Activated CD8-positive, alpha-beta T cell treated with anti-CD3 and anti-CD28 coated beads for 36 hours (primary cell): Measurements from ENCODE around the gene RNF150. TPM values are rescaled to one million over a fixed set of nuclear protein-coding genes. Genes with fewer than 3 reads are reported as not detected.
A peak's percentile ranks its signal among the peaks of the same experiment; 100 is the strongest.

Source experiments
- ATAC-seq: fragments of 200-7000 bp; cut with Tn5 transposase; one replicate; pipeline ENCODE4 v1.10.0; 2021; ENCODE audit warnings: mild to moderate bottlenecking, moderate library complexity
- CTCF ChIA-PET: fragments of 350-600 bp; sonication (Branson Sonifier 250); formaldehyde crosslinking; loops from one replicate; lab custom pipeline; 2021; ENCODE audit warnings: antibody characterized with exemption; lab: Charles Lee
- POLR2A ChIA-PET: fragments of 350-600 bp; sonication (Branson Sonifier 250); formaldehyde crosslinking; loops from one replicate; lab custom pipeline; 2021; ENCODE audit warnings: antibody characterized with exemption; lab: Charles Lee
- DNase-seq: peaks from one replicate; pipeline ENCODE4 v3.0.0-alpha.2; 2020
- H3K27ac Mint-ChIP-seq: one replicate; pipeline ENCODE4 v1.8.0; 2021; ENCODE audit warnings: mild to moderate bottlenecking, mixed read lengths
- H3K27me3 Mint-ChIP-seq: one replicate; pipeline ENCODE4 v1.8.0; 2021; ENCODE audit warnings: mixed read lengths
- H3K36me3 Mint-ChIP-seq: one replicate; pipeline ENCODE4 v1.8.0; 2021; ENCODE audit warnings: low read depth, mixed read lengths
- H3K4me1 Mint-ChIP-seq: one replicate; pipeline ENCODE4 v1.8.0; 2021; ENCODE audit warnings: low read depth, mixed read lengths
- H3K4me3 Mint-ChIP-seq: one replicate; pipeline ENCODE4 v1.8.0; 2021; ENCODE audit warnings: mild to moderate bottlenecking, moderate library complexity, mixed read lengths
- H3K9me3 Mint-ChIP-seq: one replicate; pipeline ENCODE4 v1.8.0; 2021; ENCODE audit warnings: mixed read lengths
- intact Hi-C: fragments of 100-400 bp; cut with micrococcal nuclease; formaldehyde crosslinking; loops from one replicate; pipeline ENCODE4 v1.10.0; 2022
- total RNA-seq, 2 experiments: library from RNA; stranded (reverse); gene quantifications; one replicate each; pipeline ENCODE4 v1.2.3, GENCODE V29; 2021
- TF ChIP-seq, protein P1 (sequence below): fragments of 200-600 bp; IDR thresholded peaks from one replicate; pipeline ENCODE4 v1.8.0; 2022; ENCODE audit warnings: antibody characterized with exemption, mild to moderate bottlenecking

The RNF150 gene
- under 1 TPM; 0.09 to 0.43 TPM for total RNA-seq

DNA sequence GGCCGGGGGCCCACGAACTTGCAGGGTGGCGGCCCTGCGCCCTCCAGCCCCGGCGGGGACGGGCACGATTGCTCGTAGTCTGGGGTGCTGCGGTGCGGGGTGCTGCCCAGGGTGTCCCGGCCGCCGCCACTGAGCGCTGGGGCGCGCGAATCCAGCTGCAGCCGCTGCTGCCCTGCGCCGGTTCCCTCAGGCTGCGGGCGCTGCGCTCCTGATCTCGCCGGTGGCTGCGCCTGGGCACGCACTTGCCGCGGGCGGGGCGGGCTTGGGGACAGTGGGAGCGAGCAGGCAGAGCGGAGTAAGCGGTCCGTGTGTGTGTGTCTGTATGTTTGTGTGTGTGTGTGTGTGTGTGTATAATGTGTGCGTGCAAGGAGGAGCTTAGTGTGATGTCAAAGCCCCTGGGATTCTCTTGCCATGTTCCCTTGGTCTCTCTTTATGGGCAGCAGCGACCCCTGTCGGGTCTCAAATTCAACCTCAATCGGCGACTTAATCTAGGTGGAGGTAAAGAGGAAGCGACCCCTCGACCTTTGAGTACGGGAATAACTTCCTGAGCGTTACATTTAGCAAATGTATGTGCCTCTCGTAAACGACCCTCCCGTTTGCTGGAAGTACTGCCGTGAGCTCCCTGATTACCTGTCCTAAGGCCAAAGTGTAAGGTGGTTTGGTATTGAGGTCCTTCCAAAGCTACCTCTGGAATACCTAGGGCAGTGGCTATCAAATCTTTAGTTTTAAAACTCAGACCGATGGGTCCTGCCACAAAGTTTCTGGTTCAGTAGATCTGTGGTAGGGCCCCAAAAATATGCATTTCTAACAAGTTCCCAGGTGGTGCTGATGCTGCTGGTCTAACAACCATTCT, at the start of gene RNF150:
TSS of gene RNF150 (minus strand) at position 324 of the 853 bp plus-strand sequence.
- CTCF ChIA-PET: interaction anchor here (0.6 to 2.9 kb wide), 17 partner anchors 8 to 1680 kb away, joined by 3 to 11 read pairs (median 4); no protein-coding TSS in a partner anchor
- ATAC-seq (peak; percentile 77), DNase-seq (peak; percentile 80)
- TF ChIP-seq, protein P1, sequence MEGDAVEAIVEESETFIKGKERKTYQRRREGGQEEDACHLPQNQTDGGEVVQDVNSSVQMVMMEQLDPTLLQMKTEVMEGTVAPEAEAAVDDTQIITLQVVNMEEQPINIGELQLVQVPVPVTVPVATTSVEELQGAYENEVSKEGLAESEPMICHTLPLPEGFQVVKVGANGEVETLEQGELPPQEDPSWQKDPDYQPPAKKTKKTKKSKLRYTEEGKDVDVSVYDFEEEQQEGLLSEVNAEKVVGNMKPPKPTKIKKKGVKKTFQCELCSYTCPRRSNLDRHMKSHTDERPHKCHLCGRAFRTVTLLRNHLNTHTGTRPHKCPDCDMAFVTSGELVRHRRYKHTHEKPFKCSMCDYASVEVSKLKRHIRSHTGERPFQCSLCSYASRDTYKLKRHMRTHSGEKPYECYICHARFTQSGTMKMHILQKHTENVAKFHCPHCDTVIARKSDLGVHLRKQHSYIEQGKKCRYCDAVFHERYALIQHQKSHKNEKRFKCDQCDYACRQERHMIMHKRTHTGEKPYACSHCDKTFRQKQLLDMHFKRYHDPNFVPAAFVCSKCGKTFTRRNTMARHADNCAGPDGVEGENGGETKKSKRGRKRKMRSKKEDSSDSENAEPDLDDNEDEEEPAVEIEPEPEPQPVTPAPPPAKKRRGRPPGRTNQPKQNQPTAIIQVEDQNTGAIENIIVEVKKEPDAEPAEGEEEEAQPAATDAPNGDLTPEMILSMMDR: no peak
- Mint-ChIP-seq H3K27ac (no peak within 1 kb of the TSS), H3K4me3 (peak within 1 kb of the TSS; percentile 83), H3K36me3 (no peaks in the 10 kb centered on the region), H3K4me1 (no peaks in the 10 kb centered on the region), H3K9me3 (no peaks in the 10 kb centered on the region), H3K27me3 (peaks cover 66% of the 10 kb centered on the region)
- intact Hi-C loops: loop anchor here (1.0 kb wide), 1 partner anchor 272 kb away; no protein-coding TSS in a partner anchor
- POLR2A ChIA-PET: no interaction called here

DNA sequence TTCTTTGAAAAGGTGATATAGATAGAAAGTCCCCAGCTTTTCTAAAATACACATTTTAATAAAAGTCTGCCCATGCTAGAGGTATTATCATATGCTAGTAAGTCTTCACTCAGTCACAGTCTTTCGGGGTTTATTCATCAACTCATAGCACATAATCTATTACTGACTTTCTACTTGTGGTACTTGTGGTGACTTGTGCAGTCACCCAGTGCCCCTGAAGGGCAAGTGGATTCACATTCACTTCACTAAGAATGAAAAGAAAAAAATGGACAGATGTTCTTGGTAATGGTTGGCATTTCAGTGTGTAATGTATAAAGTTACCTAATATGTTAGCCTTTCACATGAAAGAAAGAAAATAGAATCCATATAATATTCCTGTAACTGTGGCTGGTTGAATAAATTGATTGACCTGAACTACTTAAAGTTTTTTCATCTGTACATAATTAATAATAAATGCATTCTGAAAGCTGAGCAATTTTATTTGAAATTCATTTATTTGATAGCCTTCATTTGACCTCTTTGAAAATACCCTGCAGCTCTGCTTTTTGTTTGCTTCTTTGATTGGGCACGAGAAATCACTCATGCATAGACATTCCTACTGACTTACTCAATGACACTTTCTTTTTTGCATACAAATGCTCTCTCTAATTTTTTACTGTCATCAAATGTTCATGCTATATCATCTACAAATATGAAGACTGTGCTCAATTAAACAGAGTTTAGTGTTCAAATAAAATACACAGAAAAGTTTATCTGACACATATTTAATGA, 47.9 kb upstream of the RNF150 start:
- H3K27me3 Mint-ChIP-seq: peaks cover 11% of the 10 kb centered on the region
- H3K4me3 Mint-ChIP-seq: no peak overlapping the region
- CTCF ChIA-PET: no interaction called here
- H3K36me3 Mint-ChIP-seq: no peaks in the 10 kb centered on the region
- H3K27ac Mint-ChIP-seq: no peak overlapping the region
- DNase-seq (no peak), ATAC-seq (no peak)
- no peaks in the 10 kb centered on the region for H3K9me3 Mint-ChIP-seq
- no peaks in the 10 kb centered on the region for H3K4me1 Mint-ChIP-seq
- intact Hi-C loops: no loop called here
- TF ChIP-seq, protein P1: no peak
- POLR2A ChIA-PET: no interaction called here

DNA sequence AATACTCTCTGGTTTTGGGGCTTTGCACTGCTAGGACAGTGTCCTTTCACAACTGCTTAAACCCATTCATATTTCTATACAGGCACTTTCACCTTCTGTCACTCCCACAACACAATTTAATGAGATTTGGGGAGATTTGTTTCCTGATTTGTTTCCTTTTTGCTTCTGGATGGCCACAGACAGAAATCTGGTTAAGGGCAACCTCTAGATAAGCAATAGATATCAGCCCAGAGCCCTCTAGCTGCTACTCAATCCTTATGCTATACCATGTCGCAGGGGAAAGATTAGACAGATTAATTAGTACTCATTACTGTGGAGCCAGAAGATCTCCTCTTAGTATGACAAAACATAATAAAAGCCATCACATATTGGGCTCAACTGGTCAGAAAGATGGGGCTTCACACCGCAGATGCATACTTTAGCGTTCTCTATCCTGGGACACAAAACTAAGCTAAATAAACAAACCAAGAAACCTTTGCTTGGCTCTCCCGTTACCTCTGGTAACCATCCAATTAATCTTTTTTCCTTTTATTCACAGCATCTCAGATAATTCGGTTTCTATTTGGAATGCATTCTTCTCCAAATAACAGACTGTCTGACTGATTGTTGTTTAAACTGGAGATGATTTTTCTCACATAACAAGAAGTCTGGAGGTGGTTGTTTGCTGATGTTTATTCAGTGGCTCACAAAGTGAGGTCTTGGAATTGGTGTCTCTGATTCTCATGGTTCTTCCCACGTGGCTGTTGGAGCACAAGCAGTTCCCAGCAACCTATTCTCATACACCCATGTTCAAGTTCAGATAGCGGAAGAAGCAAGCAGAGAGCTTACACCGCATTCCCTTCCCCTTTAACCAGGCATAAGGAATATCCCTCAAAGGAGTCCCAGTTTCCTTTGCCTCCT, 46.5 kb upstream of the RNF150 start:
- no peaks in the 10 kb centered on the region for H3K36me3 Mint-ChIP-seq
- TF ChIP-seq, protein P1: no peak
- H3K9me3 Mint-ChIP-seq: no peaks in the 10 kb centered on the region
- ChIA-PET POLR2A (no interaction called here), CTCF (no interaction called here)
- DNase-seq (no peak), ATAC-seq (no peak)
- no peak overlapping the region for H3K27ac Mint-ChIP-seq
- intact Hi-C loops: no loop called here
- H3K4me1 Mint-ChIP-seq: no peaks in the 10 kb centered on the region
- H3K27me3 Mint-ChIP-seq: peaks cover 4% of the 10 kb centered on the region
- no peak overlapping the region for H3K4me3 Mint-ChIP-seq

DNA sequence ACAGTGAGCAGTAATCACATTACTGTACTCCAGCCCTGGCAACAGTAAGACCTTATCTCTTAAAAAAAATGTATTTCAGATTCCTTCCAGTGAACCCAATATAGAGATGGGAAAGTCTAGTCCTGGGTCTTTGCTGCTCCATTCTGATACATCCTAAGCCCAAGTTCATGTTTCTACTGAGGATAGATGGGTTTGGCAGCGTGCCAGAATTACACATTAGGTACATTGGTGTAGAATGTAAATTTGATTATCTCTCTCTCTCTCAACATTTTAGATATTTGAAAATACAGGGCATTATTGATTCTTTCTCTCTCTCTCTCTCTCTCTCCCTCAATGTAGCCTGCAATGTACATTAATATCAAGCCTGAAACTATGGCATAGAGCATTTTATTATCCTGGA, 43.9 kb upstream of the RNF150 start:
- ChIA-PET POLR2A (no interaction called here), CTCF (no interaction called here)
- no peaks in the 10 kb centered on the region for H3K9me3 Mint-ChIP-seq
- H3K36me3 Mint-ChIP-seq: no peaks in the 10 kb centered on the region
- H3K4me3 Mint-ChIP-seq: no peak overlapping the region
- no peaks in the 10 kb centered on the region for H3K4me1 Mint-ChIP-seq
- ATAC-seq (no peak), DNase-seq (peak; percentile 2)
- H3K27me3 Mint-ChIP-seq: peaks cover 4% of the 10 kb centered on the region
- intact Hi-C loops: no loop called here
- H3K27ac Mint-ChIP-seq: no peak overlapping the region
- TF ChIP-seq, protein P1: no peak
